Embryonic facial prominence (tissue), 1 donor: ENCODE data around the gene SLC9A9.
"Not testable (repeated sequence)": the region's sequence is repeated elsewhere in the genome, so short reads cannot be mapped to it uniquely, and the experiment has no call there.

Experiments used
- DNase-seq: peaks from one replicate; pipeline ENCODE4 v3.0.0-alpha.2; 2016; ENCODE audit errors: extremely low spot score

SLC9A9 gene

GRCh38 chr3:143562789-143563188 lies 285.5 kb downstream of the SLC9A9 start:
- DNase-seq, result no peak

- no peak for DNase-seq
Observed at GRCh38 chr3:143559296-143559695, 289.0 kb downstream of the SLC9A9 start.

GRCh38 chr3:143552851-143553250 lies 295.4 kb downstream of the SLC9A9 start:
- DNase-seq, result no peak

GRCh38 chr3:143551761-143552160 lies 296.5 kb downstream of the SLC9A9 start:
- no peak for DNase-seq

GRCh38 chr3:143548861-143549497 lies 299.3 kb downstream of the SLC9A9 start:
- no peak for DNase-seq

- no peak for DNase-seq
Observed at GRCh38 chr3:143548393-143548792, 299.9 kb downstream of the SLC9A9 start.

- no peak for DNase-seq
Observed at GRCh38 chr3:143538577-143538981, 309.7 kb downstream of the SLC9A9 start.

- DNase-seq, result no peak
Observed at GRCh38 chr3:143538061-143538460, 310.2 kb downstream of the SLC9A9 start.

GRCh38 chr3:143536817-143537535 lies 311.3 kb downstream of the SLC9A9 start:
- no peak for DNase-seq

- no peak for DNase-seq
Observed at GRCh38 chr3:143535994-143536784, 312.1 kb downstream of the SLC9A9 start.

- DNase-seq, result no peak
Observed at GRCh38 chr3:143533391-143533790, 314.9 kb downstream of the SLC9A9 start.

GRCh38 chr3:143532091-143532490 lies 316.2 kb downstream of the SLC9A9 start:
- no peak for DNase-seq

GRCh38 chr3:143531101-143531500 lies 317.2 kb downstream of the SLC9A9 start:
- no peak for DNase-seq

GRCh38 chr3:143529798-143530197 lies 318.5 kb downstream of the SLC9A9 start:
- DNase-seq, result no peak

- no peak for DNase-seq
Observed at GRCh38 chr3:143529018-143529478, 319.2 kb downstream of the SLC9A9 start.

GRCh38 chr3:143526011-143526545 lies 322.2 kb downstream of the SLC9A9 start:
- DNase-seq, result no peak

GRCh38 chr3:143525408-143525807 lies 322.9 kb downstream of the SLC9A9 start:
- DNase-seq, result no peak

- no peak for DNase-seq
Observed at GRCh38 chr3:143521803-143522202, 326.5 kb downstream of the SLC9A9 start.

- not testable (repeated sequence) for DNase-seq
Observed at GRCh38 chr3:143517131-143517530, 331.1 kb downstream of the SLC9A9 start.

GRCh38 chr3:143514874-143515273 lies 333.4 kb downstream of the SLC9A9 start:
- DNase-seq, result no peak

- no peak for DNase-seq
Observed at GRCh38 chr3:143514109-143514508, 334.2 kb downstream of the SLC9A9 start.

GRCh38 chr3:143511174-143511879 lies 336.9 kb downstream of the SLC9A9 start:
- DNase-seq, result no peak
